Activated CD4-positive, CD25-positive, alpha-beta regulatory T cell treated with anti-CD3 and anti-CD28 coated beads, Interleukin-2, amount 50 U/mL, for 16 hours (primary cell): ENCODE results near the gene CCDC18.
"Not testable (repeated sequence)": the region's sequence is repeated elsewhere in the genome, so short reads cannot be mapped to it uniquely, and the experiment has no call there.

ENCODE experiments used
- DNase-seq: peaks from one replicate; pipeline ENCODE4 v3.0.0-alpha.2; 2020; ENCODE audit warnings: low read depth, low spot score

Gene CCDC18

DNA sequence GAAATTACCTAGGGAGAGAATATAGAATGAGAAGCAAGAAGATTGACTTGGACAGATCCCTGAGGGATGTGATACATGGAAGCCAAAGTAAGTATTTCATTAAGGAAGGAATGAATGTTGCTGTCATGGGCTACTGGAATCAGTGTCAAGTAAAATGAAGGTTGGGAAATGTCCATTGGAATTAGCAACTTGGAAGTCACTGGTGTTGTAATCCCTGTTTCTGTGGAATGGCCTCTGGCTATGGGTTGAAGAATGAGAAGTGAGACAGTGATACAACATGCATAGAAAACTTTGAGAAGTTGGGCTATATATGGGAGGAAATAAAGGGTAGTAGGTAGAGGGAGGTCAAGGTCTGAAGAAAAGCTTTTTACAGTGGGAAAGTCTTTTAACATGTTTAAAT lies 54.7 kb downstream of the CCDC18 start:
- DNase-seq, result no peak

DNA sequence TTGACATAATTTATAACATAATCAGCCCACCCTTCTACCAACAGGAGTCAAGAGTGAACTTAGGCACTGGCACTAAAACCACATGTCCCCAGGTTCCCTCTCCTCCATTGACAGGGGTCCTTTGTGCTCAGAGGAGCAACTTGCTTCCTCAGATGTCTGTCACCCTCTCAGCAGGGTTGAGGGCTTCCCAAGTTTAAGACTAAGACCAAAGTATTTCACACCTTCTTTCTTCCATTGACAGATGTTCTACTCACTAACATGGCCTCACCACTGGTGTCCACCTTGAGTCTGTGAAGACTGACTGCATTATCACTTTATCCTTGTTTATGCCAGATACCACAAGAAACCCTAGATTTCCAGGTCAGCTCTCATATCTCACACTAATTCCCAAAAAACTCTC lies 56.5 kb downstream of the CCDC18 start:
- no peak for DNase-seq

DNA sequence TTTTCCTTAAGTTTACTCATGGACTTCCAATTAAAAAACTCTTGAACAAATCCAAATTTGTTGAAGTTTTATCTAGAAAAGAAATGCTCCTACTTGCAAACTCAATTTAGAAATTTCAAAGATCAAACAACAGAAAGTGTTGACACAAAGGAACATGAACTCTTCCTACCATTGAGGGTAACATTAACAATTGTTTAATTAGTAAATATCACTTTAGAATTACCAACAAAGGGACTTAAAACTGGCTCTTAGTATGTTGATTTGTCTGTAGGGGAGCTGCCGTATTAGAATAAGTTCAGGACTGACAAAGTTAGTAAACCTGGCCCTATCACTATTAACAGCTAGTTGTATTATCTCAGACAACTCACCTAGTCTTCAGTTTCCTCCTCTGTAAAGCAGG lies 57.9 kb downstream of the CCDC18 start:
- DNase-seq, result no peak

DNA sequence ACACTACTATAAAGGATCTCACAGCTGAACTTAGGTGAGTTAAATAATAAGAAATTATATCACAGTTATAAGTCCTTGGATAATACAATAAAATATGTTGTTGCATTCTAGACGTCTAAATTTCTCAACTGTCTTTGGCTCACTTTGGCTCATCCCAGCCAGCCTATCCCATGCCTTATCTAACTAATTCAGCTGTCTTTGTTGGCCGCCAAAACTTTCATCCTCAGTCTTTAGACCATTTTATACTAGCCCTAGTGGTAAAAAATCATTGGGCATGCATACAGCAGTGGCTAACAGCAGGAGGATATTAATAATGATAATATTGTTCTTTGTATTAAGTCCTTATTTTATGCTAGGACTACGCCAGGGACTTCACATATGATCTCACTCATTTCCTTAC lies 59.3 kb downstream of the CCDC18 start:
- no peak for DNase-seq

DNA sequence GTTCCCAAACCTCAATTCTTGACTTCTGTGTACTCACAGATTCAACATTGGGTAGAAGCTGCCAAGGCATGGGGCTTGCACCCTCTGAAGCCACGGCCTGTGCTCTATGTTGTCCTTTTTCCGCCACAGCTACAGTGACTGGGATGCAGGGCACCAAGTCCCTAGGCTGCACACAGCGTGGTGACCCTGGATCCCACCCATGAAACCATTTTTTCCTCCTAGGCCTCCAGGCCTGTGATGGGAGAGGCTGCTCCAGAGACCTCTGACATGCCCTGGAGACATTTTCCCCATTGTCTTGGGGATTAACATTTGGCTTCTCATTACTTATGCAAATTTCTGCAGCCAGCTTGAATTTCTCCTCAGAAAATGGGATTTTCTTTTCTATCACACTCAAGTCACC lies 62.7 kb downstream of the CCDC18 start:
- DNase-seq, result not testable (repeated sequence)

DNA sequence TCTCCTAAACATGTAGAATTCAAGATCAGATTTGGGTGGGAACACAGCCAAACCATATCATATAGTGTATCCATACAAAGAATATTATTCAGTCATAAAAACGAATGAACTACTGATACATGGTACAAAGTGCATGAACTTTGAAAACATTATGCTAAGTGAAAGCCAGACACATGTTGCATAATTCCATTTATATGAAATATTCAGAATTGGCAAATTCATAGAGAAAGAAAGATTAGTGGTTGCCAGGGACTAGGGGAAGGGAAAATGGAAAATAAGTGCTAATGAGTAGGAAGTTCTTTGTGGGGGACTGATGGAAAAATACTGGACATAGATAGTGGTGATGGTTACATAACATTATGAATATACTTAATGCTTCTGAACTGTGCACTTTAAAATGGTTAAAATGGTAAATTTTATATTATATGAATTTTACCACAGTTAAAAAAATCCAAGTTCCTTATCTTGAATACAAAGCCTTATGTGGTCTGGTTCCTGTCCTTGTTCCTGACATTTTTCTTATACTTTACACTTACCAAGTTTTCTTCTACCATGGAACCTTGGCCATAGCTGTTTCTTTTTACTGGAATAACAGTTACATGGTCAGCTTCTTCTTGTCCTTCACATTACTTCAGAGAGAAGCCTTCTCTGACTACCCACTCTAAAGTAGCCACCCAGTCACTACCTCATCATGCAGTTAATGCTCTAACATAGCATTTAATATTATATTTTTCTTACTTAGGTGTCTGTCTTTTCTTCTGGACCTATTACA lies 64.0 kb downstream of the CCDC18 start:
- DNase-seq, result no peak

DNA sequence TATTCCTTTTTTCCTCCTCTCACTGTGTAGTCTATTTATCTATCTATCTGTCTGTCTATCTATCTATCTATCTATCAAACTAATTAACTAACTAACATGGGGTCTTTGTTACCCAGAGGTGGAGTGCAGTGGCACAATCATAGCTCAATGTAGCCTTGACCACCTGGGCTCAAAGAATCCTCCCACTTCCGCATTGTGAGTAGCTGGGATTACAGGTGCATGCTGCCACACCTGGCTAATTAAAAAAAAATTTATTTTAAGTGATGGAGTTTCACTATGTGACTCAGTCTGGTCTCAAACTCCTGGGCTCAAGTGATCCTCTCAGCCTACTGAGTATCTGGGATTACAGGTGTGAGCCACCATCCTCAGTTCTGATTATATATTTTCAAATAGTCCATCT lies 71.4 kb downstream of the CCDC18 start:
- DNase-seq, result no peak

DNA sequence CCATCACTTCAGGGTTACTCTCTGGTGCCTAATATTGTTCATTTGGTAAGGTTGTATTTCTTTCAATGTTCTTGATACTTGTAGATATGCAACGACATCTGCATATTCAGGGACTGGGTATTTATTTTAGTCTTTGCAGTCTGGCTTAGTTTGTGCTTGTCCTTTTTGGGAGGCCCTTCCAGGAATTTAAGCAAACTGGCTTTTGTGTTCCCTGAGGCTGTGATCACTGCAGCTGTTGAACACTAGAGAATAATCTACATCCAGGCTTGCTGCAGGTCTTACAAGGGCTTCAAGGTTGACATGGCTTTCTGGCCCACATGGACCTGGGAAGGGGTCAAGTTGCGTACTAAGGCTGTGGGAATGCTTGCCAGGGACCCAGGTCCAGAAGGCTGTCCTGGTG lies 72.1 kb downstream of the CCDC18 start:
- DNase-seq, result no peak

DNA sequence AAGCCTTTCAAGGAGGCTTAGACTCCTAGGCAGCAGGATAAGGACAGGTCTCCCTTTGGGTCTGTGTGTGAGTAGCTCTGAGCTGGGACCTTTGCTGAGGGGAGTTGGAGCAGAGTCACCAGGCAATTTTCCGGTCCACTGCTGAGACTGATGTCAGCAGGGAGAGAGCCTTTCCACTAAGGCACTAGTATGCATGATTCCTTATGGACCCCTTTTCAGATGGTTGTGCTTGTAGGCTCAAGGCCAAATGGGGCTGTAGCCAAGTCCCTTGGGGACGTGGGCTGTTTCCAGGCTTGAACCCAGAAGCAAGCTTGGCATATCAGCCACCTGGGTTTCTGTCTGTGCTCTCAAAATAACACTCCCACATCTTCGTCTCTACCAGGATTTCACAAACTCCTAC lies 73.0 kb downstream of the CCDC18 start:
- no peak for DNase-seq

DNA sequence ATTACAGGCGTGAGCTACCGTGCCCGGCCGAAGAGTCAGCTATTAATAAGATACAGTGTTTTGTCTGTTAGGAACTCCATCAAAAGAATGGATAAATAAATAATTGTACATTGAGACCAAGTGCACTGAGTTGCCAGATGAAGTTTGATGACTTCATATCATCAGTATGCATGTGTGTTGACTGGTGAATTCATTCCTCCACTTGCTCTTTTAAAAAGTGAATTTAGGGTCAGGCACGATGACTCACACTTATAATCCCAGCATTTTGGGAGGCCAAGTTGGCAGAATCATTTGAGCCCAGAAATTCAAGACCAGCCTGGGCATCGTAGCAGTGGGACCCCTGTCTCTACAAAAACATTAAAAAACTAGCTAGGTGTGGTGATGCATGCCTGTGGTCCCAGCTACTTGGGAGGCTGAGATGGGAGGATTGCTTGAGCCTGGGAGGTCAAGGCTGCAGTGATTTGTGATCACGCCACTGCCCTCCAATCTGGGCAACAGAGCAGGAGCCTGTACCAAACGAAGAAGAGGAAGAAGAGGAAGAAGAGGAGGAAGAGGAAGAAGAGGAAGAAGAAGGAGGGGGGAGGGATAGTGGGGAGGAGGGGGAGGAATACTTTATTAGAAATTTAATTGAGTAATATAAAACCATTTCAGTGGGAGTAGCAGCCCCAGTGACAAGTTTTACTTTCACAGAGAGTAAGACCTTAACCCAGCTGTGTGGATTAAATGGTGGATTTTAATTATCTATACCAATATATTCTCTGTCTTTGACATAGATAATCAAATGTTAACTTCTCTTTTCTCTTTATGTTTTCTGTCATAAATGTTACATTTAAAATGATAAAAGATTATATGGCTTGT lies 74.9 kb downstream of the CCDC18 start:
- no peak for DNase-seq

DNA sequence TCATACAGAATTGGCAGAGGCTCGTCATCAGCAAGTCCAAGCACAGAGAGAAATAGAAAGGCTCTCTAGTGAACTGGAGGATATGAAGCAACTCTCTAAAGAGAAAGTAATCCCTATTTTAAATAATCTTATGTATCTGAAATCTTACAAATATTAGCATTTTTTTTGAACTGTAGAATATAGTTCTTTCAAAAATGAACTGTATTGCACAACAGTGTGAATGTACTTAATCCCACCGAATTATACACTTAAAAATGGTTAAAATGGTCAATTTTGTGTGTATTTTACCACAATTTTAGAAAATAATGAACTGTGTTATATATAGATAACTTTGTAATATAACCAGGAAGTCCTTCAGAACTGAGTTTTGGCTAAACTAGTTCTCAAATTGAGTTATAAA lies 75.9 kb downstream of the CCDC18 start:
- no peak for DNase-seq

DNA sequence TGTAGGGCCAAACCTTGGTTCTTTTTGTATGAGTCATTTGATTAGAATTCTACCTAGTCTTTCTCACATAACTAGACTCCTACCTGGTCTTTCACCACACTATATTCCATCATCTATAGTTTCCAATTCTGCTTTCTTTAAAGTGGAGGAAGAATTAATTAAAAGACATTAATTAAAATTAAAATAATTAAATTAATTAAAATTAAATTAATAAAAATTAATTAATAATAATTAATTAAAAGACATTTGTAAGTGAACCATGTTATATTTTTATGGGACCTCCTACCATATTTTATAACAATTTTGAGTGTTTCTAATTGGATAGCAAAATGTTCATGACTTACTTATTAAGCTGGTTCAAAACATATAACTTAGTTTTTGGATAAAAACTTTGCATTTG lies 77.4 kb downstream of the CCDC18 start:
- no peak for DNase-seq

DNA sequence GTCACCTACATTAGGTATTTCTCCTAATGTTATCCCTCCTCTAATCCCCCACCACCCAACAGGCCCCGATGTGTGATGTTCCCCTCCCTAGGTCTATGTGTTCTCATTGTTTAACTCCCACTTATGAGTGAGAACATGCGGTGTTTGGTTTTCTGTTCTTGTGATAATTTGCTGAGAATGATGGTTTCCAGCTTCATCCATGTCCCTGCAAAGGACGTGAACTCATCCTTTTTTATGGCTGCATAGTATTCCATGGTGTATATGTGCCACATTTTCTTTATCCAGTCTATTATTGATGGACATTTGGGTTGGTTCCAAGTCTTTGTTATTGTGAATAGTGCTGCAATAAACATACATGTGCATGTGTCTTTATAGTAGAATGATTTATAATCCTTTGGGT lies 80.2 kb downstream of the CCDC18 start:
- DNase-seq, result not testable (repeated sequence)

DNA sequence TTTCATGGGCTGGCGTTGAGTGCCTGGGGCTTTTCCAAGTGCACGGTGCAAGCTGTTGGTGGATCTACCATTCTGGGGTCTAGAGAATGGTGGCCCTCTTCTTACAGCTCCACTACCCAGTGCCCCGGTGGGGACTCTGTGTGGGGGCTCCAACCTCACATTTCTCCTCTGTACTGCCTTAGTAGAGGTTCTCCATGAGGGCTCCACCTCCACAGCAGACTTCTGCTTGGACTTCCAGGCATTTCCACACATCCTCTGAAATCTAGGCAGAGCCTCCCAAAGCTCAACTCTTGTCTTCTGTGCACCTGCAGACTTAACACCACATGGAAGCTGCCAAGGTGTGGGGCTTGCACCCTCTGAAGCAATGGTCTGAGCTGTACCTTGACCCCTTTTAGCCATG lies 82.1 kb downstream of the CCDC18 start:
- no peak for DNase-seq

DNA sequence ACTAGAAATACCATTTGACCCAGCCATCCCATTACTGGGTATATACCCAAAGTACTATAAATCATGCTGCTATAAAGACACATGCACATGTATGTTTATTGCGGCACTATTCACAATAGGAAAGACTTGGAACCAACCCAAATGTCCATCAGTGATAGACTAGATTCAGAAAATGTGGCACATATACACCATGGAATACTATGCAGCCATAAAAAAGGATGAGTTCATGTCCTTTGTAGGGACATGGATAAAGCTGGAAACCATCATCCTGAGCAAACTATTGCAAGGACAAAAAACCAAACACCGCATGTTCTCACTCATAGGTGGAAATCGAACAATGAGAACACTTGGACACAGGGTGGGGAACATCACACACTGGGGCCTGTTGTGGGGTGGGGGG lies 88.4 kb downstream of the CCDC18 start:
- not testable (repeated sequence) for DNase-seq

DNA sequence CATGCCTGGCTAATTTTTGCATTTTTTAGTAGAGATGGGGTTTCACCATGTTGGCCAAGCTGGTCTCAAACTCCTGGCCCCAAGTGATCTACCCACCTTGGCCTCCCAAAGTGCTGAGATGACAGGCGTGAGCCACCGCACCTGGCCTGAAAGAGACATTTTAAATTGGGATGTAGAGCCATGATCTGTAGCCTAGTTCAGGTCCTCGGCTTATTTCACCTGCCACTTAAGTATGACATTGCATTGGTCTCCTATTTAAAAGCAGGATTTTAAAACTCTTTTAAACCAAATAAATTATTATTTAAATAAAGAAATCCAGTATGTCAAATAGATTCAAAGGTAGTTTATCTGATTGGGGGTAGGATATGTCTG lies 94.7 kb downstream of the CCDC18 start:
- DNase-seq, result not testable (repeated sequence)

DNA sequence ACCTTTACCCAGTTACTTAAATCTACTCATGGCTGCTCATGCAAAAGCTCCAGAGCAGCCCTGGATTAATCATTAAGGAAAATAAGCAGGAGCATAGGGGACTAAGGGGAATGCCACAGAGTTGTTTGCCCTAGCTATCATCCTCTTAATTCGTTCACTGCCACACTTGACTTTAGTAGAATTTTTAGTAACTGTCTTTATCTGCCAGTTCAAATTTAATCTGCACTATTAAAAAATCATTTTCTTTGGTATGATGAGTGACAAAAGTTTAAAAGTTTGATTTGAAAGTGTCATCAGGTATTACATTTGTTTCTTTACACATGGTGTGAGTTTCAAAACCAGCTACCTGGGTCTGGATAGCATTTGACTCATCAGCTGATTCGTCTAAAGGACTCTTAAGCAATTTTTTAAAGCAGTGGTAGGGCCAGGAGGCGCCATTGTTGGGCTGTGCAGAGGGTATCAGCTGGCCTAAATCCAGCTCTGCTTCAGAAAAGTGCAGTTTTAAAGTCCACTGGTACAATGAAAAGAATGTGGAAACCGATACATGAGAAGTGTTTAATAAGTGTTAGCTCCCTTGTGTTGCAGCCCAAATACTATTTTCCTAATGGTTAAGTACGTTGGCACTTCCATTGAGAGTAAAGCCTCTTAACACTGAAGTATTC lies 95.2 kb downstream of the CCDC18 start:
- DNase-seq, result no peak

DNA sequence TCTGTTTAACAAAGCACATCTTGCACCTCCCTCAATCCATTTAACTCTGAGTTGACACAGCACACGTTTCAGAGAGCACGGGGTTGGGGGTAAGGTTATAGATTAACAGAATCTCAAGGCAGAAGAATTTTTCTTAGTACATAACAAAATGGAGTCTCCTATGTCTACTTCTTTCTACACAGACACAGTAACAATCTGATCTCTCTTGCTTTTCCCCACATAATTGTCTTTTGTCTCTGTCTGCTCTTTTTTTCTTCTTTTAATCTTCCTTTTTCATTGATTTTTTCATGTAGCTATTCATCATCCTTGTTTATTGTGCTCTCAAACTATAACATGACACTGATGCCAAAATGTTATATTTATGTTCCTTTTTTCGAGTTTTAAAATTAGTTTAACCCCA lies 97.0 kb downstream of the CCDC18 start:
- not testable (repeated sequence) for DNase-seq

DNA sequence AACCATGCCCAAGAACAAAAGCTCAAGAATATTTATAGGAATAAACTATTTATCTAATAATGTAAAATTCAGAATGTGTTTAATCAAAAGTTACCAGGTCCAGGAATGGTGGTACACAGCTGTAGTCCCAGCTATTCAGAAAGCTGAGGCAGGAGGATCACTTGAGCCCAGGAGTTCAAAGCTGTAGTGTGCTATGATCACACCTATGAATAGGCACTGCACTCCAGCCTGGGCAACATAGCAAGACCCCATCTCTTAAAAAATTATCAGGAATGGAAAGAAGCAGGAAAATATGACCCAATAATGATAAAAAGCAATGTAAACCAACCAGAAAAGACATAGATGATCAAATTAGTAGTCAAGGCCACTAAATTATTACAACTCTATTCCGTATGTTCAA lies 103.0 kb downstream of the CCDC18 start:
- no peak for DNase-seq

DNA sequence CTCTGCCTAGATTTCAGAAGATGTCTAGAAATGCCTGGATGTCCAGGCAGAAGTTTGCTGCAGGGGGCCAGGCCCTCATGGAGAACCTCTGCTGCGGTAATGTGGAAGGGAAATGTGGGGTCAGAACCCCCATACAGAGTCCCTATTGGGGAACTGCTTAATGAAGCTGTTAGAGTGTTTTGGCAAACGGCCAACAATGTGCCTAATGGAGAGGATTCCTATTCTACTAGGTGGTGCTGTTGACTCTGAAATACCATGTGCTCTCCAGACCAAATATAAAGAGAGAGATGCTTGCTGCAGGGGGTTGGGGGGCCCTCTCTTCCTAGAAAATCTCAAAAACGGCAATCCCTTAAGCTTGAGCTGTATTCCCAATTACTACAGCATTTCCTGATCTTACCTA lies 108.0 kb downstream of the CCDC18 start:
- no peak for DNase-seq

DNA sequence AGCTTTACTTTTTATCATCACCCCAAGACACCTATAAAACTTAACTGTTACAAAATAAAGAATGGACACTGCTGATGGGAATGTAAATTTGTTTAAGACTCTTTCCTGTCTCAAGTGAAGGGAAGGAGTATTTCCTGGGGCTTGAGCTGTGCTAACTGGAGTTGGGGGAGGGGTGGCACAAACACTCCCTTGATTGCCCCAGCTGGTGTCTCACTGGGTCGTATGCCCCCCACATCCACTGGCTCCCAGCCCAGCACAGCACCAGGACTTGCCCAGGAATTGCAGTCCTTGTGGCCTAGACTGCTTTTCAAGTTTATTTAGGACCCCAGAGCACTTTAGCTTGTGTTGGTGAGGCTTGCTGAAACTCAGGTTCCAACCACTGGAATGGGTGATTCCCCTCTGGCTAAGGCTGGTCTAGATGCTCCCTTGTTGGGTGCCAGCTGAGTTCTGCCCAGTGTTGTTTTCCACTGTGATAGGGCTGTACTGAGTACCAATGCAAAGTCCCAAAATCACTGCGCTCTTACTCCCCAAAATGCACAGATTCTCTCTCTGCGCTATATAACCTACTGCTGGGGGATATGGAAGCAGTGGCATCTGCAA lies 116.1 kb downstream of the CCDC18 start:
- DNase-seq, result no peak

DNA sequence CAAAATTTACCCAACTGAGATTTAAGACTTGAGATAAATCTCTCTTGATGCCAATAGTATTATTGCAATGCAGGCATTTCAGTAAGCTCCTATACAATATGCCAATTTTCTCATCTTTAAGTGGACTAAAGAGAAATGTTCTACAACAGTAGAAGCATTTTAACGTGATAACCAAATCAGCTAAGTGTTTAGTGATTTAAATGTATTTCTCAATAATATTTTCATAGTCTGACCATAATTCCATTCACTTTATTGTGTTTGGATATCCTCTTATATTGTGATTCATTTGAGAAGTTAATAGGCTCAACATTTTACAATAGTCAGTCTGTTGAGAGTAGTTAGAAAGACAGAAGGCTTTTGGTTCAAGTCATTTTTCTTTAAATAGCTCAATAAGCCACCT lies 120.6 kb downstream of the CCDC18 start:
- no peak for DNase-seq
